Measurements from ENCODE around the gene ABCA3. TPM values are rescaled to one million over a fixed set of nuclear protein-coding genes. Genes with fewer than 3 reads are reported as not detected.

The ABCA3 gene
- 1.2 and 2.3 TPM in 2 replicates for total RNA-seq

DNA sequence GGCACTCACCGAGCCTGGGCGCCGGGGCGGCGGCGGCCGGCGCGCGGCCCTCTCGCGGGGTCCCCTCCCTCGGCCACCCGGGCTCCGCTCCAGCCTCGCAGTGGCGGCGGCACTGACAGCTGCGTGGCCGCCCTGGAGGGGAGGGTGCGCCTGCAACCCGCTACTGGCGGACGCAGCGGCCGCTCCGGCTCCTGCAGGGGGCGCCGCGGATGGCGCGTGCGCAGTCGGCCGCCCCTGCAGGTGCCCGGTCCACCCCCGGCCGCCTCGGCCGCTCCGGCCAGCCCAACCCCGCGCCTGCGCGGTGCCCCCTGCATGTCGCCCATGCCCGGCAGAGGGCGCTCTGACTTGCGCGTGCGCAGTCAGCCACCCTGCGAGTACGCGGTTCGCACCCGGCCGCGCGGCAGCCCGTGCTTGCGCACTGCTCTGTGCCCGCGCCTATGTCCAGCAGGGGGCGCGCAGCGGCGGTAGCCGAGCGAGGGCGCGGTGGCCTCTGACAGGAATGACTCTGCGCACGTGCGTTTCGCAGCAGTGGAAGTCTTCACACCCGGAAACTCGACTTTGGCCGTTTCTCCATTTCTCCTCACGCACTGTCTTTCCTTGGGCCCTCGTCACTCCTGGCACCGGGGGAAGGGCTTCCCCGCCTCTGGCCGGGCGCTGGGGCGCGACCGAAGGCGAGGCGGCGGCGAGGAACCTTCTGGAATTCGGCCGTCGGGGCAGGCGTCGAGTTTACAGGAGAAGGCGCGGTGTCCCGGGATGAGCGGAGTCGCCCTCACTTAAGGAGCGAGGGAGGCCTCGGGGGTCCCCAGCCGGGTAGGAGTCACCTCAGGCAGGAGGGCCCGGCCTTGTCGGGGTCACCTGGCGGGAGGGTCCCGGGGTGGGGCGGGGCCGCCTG lies at the start of gene ABCA3:
Gene ABCA3, minus strand, starts transcription at position 165 of the 892 bp plus-strand sequence. CDS start 14,262 bp downstream, outside the sequence.

DNA sequence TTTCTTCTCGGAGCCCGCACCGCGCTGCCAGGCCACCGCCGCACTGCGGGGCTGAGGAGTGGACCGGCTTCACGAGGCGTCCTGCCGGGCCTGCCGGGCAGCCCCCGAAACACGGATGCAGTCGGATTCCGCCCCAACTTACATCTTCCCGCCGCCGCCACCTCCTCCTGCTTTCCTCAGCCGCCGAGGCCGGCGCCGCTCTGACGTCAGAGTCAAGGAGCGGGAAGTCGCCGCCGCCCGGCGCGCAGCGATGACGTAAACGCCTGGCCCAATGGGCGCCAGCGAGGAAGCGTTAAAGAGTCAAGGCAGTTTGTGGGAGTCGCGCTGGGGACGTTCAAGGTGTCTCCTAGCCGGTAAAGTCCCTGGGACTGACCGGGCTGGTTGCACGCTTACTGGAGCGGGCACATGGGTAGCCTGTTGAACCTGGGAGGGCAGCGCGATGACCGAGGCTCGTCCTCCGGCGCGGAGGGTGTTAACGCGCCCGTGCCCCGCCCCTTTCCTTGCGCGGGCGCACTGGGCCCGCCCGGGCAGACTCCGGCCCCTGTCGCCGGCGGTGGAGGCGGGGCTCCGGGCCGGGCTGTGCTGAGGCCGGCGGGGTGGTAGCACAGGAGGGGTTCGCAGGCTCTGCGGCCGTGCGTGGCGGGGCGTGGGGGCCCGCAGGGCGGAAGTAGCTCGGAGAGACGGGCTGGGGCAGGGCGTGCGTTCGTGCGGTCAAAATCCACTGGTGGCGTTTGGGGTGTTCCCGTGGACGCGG lies 72.4 kb downstream of the ABCA3 start, which contains the start of gene RNPS1:
Gene RNPS1, minus strand, starts transcription at position 214 of the 754 bp plus-strand sequence. CDS start 3,483 bp downstream, outside the sequence.

DNA sequence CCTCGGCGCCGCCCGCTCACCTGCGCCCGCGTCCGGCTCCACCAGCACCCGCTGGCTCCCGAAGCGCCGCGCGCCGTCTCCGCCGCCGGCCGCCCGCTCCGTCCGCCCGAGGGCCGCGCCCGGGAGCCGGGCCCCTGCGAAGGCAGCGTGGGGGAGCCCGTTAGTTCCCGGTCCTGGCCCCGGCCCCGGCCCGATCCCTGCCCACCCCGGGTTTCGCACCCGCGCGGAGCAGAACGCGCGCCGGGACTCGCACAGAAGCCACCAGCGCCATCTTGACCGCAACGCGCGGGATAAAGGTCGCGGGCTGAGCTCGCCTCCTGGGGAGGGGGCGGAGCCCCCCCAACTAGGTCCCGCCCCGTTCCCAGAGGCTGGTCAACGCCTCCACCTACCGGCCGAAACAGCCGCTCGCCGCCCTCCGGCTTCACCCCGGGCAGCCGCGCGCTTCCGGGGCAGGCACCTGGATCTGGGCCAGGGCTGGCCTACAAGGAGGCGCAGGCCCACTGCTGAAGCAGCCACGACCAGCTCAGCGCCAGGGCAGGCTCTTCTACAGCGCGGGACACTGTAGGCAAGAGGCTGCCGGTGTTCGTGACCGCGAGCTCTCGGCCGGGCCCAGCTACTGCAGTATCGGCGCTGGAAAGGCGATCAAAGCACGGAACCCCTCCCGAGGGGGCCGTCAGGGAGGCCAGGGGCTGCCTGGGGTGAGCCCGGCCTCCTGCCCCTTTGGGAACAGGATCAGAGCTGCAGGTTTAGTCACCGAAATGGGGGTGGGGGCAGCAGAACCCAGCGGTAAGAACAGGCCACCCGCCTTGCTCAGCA lies 89.0 kb downstream of the ABCA3 start, which contains the start of gene ECI1:
Gene ECI1, minus strand, starts transcription at position 292 of the 816 bp plus-strand sequence. Its CDS starts 21 bp downstream, at position 271.

DNA sequence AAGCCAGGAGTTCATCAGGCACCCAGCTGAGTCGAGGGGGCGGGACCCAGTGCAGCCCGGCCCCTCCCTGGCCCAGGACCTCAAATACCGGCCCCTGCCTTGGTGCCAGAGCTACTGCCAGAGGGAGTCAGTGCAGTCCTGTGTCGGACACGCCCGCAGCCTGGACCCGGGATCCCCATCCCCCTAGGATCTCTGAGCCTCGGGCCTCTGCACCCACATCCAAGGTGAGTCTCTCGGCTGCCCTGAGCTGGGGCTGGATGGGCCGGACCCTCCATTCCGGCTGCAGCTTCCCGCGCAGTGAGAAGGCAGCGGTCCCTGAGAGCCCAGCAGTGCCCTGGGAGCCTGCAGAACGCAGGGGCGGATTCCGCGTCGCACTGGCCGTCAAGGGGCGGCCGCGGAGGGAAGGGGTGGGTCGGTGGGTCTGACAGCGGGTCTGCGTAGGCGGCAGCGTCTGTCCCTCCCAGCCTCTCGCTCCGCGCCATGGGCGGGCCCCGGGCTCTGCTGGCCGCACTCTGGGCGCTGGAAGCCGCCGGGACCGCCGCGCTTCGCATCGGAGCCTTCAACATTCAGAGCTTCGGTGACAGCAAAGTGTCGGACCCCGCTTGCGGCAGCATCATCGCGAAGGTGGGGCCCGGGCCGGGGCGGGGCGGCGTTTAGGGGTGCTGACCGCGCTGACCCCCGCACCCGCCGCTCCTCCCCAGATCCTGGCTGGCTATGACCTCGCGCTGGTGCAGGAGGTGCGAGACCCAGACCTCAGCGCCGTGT lies 104.0 kb downstream of the ABCA3 start, which contains the start of gene DNASE1L2:
Gene DNASE1L2, plus strand, starts transcription at position 108 of the 765 bp plus-strand sequence. Its CDS starts 373 bp downstream, at position 481.

Other genes with a start within 250 kb of the ABCA3 start
- 184 and 227 TPM in 2 replicates for gene PKD1, start 204.8 kb downstream of the ABCA3 start, total RNA-seq
- gene RAB26, start 192.1 kb downstream of the ABCA3 start, total RNA-seq: 1.2 and 2.9 TPM in 2 replicates
- 59.2 and 92.1 TPM in 2 replicates for gene TRAF7, start 184.9 kb downstream of the ABCA3 start, total RNA-seq
- under 0.01 and 2.0 TPM in 2 replicates for gene CASKIN1, start 144.1 kb downstream of the ABCA3 start, total RNA-seq
- gene MLST8, start 135.3 kb downstream of the ABCA3 start, total RNA-seq: 30.8 and 33.6 TPM in 2 replicates
- gene BRICD5, start 129.9 kb downstream of the ABCA3 start, total RNA-seq: 0.58 and 0.99 TPM in 2 replicates
- gene PGP, start 125.9 kb downstream of the ABCA3 start, total RNA-seq: 7.4 and 10.6 TPM in 2 replicates
- gene E4F1, start 117.1 kb downstream of the ABCA3 start, total RNA-seq: 24.4 and 39.2 TPM in 2 replicates
- gene DNASE1L2, start 104.3 kb downstream of the ABCA3 start, total RNA-seq: 0.15 and 1.5 TPM in 2 replicates
- 34.6 and 42.0 TPM in 2 replicates for gene ECI1, start 89.1 kb downstream of the ABCA3 start, total RNA-seq
- 69.3 and 82.5 TPM in 2 replicates for gene RNPS1, start 72.6 kb downstream of the ABCA3 start, total RNA-seq
- 5.1 and 24.0 TPM in 2 replicates for gene CCNF, start 88.7 kb upstream of the ABCA3 start, total RNA-seq
- 1.5 and 6.3 TPM in 2 replicates for gene TEDC2, start 119.4 kb upstream of the ABCA3 start, total RNA-seq
- gene NTN3, start 130.6 kb upstream of the ABCA3 start, total RNA-seq: 1.5 and 5.3 TPM in 2 replicates
- 16.9 and 23.3 TPM in 2 replicates for gene TBC1D24, start 134.4 kb upstream of the ABCA3 start, total RNA-seq
- 14.1 TPM in 2 replicates for gene ATP6V0C, start 173.2 kb upstream of the ABCA3 start, total RNA-seq
- 75.0 and 116 TPM in 2 replicates for gene AMDHD2, start 179.6 kb upstream of the ABCA3 start, total RNA-seq
- 0.66 TPM in 1 of 2 replicates, not detected in the other for gene CEMP1, start 190.7 kb upstream of the ABCA3 start, total RNA-seq
- 19.9 and 28.1 TPM in 2 replicates for gene PDPK1, start 197.3 kb upstream of the ABCA3 start, total RNA-seq